Measurements from ENCODE around the gene CENATAC.
A peak's percentile ranks its signal among the peaks of the same experiment; 100 is the strongest.
"Not testable (repeated sequence)": the region's sequence is repeated elsewhere in the genome, so short reads cannot be mapped to it uniquely, and the experiment has no call there.

CENATAC gene, protein sequence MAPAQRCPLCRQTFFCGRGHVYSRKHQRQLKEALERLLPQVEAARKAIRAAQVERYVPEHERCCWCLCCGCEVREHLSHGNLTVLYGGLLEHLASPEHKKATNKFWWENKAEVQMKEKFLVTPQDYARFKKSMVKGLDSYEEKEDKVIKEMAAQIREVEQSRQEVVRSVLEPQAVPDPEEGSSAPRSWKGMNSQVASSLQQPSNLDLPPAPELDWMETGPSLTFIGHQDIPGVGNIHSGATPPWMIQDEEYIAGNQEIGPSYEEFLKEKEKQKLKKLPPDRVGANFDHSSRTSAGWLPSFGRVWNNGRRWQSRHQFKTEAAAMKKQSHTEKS
- 96.8 to 139 reads per million in 2 donors for total RNA-seq

DNA sequence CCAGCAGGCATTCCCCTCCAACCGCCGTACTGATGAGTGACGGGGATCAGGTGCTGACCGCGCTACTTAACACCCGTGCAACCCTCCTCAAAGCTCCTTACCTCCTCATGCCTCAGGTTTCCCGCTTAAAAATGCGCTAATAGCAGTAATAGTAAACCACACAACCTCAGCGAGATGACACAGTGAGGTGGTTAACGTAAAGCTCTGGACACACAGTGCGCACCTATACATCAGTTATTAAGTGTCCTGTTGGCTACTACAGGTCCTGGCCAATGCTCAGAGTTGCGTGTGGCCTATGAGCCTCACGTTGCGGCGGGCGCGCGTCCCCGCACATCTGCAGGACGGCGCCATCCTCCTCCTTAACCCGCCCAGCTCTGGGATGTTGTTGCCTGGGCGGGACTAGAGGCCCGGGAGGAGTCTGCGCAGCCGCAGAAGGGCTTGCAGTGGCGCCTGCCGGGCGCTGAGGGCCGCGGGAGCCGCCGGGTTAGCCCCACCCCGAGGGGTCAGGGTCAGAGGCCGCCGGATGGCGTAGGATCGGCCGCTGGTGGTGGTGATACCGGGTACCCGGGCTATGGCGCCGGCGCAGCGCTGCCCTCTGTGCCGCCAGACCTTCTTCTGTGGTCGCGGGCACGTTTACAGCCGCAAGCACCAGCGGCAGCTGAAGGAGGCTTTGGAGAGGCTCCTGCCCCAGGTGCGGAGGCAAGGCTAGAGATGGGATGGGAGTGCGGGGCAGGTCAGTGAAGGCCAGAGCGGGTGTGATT, at the start of gene CENATAC:
Gene CENATAC, plus strand, starts transcription at position 512 of the 761 bp plus-strand sequence. Its CDS starts 60 bp downstream, at position 572.
- peak; percentile 94 for DNase-seq

DNA sequence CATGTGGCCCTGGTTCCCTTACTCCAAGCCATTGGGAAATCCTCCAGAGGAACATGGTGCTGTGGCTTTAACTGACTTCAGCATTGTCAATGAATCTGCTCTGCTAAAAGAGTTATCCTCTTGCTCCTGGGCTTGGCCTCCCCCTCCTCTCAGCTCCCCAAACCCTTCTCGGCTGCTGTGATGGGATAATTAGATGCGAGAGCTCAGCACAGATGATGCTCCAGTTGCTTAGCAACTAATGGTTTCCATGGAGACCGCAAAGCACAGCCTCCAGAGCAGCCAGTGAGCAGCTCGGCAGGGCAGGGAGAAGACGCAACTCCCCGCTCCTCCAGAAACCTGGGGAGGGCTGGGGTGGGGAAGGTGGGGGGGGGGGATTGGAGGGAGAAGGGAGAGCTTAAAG, 44.7 kb upstream of the CENATAC start:
- DNase-seq, result no peak

DNA sequence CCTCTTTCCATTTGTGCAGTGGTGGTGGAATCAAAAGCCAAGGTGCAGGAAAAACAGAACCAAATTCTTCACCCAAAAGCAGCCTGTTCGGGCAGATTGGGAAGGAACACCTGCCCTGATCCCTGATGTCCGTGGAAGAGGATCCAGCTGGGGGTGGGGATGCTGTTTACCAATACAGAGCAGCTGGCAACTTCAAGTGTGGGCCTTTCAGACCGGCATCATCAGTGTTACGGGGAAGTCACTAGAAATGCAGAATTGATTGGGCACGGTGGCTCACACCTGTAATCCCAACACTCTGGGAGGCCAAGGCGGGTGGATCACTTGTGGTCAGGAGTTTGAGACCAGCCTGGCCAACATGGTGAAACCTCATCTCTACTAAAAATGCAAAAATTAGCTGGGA, 44.0 kb upstream of the CENATAC start:
- DNase-seq, result not testable (repeated sequence)

DNA sequence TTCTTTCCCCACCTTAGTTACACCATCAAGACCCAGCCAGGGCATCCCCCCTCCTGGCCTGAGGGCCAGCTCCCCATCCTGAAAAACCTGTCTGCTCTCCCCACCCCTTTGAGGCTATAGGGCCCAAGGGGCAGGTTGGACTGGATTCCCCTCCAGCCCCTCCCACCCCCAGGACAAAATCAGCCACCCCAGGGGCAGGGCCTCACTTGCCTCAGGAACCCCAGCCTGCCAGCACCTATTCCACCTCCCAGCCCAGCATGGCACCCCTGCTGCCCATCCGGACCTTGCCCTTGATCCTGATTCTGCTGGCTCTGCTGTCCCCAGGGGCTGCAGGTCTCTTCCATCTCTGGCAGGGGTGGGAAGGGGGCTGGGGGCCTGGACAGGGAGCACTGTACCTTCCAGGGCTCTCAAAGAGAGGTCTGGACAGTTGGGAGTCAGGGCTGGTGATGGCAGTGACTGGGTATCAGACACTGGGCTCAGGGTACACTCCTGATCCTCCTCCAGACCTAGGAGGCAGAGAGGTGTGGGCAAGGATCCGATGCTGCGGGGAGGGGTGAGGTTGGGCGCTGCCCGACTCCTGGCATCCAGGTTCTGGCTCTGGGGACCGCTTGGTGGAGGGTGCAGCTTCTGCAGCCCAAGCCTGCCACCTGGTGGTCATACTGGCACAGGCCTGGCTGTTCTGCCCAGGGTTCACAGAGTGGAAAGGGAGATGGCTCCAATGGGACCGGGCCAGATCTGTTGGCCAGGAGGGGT, 41.7 kb upstream of the CENATAC start, which contains the start of gene UPK2:
Gene UPK2, plus strand, starts transcription at position 205 of the 753 bp plus-strand sequence. Its CDS starts 53 bp downstream, at position 258.
- peak; percentile 32 for DNase-seq

DNA sequence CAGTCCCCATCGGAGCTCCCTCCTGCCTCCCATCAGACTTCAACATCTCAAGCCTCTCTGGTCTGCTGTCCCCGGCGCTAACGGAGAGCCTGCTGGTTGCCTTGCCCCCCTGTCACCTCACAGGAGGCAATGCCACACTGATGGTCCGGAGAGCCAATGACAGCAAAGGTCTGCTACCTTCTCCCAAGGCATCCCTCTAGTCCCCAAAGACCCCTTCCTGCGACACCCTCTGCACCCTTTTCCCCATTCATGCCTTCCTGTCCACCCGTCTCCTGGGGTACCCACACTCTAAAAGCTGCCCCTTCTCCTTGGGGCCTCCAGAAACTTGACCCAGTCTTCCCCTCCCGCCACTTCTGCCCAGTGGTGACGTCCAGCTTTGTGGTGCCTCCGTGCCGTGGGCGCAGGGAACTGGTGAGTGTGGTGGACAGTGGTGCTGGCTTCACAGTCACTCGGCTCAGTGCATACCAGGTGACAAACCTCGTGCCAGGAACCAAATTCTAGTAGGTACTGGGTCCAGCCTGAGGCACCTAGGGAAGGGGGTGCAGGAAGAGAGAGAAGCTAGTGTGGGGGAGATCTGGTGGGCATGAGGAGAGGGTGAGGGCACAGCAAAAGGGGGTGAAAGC, 41.0 kb upstream of the CENATAC start:
- no peak for DNase-seq

DNA sequence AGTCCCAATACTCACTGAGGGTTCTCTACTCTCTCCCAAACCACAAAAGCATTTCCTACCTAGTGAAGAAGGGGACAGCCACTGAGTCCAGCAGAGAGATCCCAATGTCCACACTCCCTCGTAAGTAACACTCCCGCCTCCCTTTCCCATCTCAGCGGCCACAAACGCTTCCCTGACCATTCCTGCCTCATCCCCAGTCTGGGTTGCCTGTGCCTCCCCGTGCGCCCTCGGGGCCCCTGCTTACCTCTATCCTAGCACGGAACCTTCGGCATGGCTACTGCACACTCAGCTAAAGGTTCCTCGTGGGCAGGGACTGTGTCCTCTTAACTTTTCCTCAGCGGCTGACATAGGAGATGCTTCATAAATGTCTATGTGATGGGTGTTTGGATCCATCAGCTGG, 40.4 kb upstream of the CENATAC start:
- DNase-seq, result no peak

DNA sequence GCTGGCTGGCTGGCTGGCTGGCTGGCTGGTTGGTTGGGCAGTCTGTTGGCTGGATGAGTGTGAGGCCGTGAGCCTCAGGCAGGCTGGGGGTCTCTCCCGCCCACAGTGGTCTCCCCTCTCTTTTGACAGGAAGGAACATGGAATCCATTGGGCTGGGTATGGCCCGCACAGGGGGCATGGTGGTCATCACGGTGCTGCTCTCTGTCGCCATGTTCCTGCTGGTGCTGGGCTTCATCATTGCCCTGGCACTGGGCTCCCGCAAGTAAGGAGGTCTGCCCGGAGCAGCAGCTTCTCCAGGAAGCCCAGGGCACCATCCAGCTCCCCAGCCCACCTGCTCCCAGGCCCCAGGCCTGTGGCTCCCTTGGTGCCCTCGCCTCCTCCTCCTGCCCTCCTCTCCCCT, 40.0 kb upstream of the CENATAC start:
- no peak for DNase-seq

DNA sequence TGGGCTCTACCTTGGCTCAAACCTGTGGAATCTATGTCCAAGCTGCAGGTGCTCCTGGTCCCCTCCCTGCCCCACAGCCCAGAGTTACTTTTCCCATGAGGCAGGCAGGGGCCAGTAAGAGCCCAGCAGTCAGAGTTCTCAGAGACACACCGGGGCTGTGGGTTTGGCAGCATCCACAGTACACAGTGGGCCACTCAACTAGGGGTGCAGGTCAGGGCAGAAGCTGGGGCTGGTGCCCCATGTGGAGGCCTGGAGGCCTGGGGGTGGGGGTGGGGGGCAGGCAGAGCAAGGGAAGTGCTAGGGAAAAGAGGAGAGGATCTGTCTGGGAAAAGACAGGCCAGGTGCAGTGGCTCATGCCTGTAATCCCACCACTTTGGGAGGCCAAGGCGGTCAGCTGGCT, 39.4 kb upstream of the CENATAC start:
- no peak for DNase-seq

DNA sequence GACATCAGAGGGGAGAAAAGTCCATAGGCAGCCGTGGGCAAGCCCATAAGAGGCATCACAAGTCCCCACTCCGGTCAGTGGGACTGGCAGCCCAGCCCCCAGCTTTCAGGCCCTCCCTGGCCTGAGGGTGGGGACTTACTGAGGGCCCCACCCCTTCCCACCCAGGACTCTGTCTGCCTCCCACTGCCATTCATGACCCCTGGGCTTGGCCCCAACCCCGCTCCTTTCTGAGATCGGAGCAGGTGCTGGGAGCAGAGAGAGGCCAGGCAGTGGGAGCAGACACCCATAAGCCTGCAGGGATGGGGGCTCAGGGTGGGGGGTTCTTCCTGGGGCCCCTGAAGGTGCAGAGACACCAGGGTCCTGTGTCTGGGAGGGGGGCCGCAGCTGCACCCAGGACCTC, 36.7 kb upstream of the CENATAC start:
- no peak for DNase-seq

DNA sequence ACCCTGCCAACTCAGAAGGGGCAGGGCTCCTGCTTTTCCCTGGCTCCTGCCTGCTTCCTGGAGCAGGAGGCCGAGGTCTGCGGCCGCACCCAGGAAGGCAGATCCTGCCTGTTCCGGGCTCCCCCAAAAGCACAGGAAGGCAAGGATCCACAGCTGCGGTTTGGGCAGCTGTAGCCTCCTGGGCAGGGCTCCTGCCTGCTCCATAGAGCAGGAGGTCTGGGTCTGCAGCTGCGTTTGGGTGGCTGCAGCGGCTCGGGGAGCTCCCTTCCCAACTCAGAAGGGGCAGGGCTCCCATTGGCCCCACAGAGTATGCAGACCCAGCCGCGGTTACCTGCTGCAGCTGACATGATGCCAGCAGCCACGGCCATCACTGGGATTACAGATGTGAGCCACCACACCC, 36.3 kb upstream of the CENATAC start:
- no peak for DNase-seq

DNA sequence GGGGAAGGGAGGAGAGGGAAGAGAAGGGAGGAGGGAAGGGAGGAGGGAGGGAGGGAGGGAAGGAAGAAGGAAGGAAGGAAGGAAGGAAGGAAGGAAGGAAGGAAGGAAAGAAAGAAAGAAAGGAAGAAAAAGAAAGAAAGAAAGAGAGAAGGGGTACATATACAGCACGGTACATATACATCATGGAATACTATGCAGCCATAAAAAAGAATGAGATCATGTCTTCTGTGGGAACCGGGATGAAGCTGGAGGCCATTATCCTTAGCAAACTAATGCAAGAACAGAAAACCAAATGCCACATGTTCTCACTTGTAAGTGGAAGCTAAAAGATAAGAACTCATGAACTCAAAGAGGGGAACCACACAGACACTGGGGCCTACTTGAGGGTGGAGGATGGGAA, 28.4 kb upstream of the CENATAC start:
- DNase-seq, result not testable (repeated sequence)

DNA sequence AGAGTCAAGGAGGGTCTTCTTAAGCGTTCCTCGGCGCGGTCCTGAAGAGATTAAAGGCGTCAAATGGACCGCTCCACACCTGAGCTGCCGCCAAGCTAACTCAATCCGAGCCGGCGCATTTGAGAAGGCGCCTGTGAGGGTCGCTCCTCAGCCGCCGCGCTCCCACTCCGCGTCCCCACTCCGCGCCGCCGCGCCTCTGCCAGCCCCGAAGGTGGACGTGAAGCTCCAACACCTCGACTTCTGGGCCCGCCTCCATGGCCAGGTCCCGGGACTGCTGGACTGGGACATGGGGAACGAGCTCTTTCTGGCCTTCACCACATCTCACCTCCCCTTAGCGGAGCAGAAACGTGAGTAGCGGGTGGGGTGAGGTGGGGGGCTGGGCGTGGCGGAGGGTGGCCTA, 26.3 kb upstream of the CENATAC start, which contains the start of gene FOXR1:
Gene FOXR1, plus strand, starts transcription at position 116 of the 400 bp plus-strand sequence. Its CDS starts 171 bp downstream, at position 287.
- DNase-seq, result no peak

DNA sequence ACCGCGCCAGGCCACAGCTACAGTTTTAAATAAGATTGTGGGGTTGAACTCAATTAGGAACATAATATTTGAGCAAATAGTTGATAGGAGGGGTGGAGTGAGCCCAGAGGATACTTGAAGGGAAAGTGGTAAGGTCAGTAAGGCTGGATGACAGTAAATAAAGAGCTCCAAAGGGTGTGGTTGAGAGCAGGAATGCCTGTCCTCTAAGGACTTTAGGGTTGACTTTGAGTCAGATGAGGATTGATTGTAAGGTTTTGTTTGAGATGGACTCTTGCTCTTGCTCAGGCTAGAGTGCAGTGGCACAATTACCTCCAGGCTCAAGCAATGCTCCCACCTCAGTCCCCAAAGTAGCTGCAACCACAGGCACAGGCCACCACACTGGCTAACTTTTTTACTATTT, 24.0 kb upstream of the CENATAC start:
- DNase-seq, result no peak

DNA sequence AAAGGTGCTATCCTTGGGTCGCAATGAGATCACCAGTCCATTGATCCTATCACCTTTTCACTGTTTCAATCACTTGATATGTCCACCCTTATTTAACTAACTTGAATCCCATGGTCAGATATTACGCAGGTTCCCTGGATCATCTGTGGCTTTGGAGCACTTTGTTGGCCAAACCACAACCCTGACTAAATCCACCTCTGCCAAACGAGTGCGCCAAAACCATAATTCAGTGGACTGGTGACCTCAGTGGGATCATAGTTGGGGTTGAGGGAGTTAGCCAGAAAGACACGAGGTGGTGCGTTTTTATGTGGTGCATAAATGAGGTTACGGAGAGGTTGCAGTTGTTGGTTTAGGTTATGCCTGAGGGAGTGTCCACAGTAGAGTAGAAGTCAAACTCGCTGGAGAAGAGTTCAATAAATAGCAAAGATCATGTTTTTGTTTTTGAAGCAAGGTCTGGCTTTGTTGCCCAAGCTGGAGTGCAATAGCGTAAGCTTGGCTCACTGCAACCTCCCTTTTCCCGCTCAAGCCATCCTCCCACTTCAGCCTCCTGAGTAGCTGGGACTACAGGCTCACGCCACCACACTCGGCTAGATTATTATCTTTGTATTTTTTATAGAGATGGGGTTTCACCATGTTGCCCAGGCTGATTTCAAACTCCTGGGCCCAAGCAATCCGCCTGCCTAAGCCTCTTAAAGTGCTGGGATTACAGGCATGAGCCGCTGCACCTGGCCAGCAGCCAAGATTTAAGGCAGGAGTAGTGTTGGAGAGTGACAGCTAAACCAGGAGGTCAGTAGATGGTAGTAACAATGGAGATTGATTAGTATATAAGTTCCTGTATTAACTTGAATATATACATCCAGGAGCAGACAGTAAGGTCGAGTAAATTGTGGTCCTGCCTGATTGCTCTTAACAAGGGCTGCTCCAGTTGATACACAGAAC, 21.9 kb upstream of the CENATAC start:
- no peak for DNase-seq

DNA sequence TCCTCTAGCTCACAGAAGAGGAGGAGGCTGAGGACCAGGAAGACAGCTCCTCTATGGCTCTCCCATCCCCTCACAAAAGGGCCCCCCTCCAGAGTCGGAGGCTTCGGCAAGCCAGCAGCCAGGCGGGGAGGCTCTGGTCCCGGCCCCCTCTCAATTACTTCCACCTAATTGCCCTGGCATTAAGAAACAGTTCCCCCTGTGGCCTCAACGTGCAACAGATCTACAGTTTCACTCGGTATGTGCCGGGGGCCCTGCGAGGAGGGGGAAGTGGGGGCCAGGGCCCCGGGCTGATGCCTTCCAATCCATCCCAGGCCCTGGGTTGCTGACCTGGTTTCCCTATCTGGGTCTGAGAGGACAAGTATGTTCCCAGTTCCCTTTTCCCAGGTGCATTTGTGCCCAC, 18.5 kb upstream of the CENATAC start:
- no peak for DNase-seq

DNA sequence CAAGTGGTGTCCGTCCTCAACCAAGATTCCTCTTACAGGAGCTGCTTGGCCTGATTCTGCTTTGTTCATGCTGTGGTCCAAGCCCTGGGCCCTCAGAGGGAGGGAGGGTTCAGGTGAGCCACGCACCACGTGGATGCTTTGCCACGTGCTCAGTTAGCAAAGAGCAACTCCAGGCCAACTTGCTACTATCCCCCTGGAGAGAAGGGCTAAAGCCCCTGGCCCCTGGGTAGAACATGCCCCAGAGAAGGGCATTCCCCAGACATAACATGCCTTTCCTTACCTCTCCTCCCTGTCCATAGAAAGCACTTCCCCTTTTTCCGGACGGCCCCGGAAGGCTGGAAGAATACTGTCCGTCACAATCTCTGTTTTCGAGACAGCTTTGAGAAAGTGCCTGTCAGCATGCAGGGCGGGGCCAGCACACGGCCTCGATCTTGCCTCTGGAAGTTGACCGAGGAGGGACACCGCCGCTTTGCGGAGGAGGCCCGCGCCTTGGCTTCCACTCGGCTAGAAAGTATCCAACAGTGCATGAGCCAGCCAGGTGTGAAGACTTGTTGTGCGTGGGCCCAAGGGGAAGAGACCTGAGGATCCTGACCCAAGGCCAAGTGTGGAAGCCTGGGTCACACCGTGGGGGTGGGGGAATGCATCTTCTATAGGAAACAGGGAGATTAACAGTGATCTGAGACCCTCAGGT, 17.6 kb upstream of the CENATAC start:
- DNase-seq, result no peak

DNA sequence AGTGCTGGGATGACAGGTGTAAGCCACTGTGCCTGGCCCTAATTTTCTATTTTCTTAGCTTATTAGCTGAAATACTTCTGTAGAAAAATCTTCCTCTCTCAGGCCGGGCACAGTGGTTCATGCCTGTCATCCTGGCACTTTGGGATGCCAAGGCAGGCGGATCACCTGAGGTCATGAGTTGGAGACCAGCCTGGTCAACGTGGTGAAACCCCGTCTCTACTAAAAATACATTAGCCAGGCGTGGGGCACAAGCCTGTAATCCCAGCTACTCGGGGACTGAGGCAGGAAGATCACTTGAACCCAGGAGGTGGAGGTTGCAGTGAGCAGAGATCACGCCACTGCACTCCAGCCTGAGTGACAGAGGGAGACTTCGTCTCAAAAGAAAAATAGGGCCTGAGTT, 13.6 kb upstream of the CENATAC start:
- not testable (repeated sequence) for DNase-seq

DNA sequence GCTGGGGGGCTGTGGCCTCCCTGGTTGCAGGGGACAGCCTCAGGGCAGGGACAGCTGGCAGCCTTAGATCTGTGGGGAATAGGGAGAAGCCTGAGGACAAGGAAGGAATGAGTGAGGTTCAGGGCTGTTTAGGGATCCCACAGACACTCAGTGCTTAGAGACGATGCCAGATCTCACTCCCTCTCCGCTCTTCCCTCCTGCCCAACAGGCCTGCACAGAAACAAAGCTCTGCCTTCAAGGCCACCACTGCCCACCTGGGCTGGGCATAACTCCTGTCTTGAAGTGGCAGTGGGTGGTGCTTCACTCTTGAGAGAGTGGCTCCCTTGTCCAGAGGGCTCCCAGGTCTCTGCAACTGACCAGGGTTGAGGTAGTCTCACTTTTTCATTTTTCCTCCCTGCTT, 13.1 kb upstream of the CENATAC start:
- no peak for DNase-seq

DNA sequence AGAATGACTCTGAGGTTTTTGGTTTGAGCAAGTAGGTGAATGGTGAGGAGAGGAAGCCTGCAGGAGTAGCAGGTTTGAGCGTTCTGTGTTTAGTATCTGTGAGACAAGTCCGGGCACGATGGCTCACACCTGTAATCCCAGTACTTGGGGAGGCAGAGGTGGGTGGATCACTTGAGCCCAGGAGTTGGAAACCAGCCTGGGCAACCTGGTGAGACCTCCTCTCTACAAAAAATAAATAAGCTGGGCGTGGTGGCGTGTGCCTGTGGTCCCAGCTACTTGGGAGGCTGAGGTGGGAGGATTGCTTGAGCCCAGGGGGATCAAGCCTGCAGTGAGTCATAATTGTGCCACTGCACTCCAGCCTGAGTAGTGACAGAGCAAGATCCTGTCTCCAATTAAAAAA, 9.7 kb upstream of the CENATAC start:
- DNase-seq, result no peak

DNA sequence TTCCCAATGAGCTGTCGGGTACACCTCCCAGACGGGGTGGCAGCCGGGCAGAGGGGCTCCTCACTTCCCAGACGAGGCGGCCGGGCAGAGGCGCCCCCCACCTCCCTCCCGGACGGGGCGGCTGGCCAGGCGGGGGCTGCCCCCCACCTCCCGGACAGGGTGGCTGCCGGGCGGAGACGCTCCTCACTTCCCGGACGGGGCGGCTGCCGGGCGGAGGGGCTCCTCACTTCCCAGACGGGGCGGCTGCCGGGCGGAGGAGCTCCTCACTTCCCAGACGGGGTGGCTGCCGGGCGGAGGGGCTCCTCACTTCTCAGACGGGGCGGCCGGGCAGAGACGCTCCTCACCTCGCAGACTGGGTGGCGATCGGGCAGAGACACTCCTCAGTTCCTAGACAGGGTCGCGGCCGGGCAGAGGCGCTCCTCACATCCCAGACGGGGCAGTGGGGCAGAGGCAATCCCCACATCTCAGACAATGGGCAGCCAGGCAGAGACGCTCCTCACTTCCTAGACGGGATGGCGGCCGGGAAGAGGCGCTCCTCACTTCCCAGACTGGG, 6.4 kb upstream of the CENATAC start:
- not testable (repeated sequence) for DNase-seq
